Measurements from ENCODE around the gene CCDC68. TPM values are rescaled to one million over a fixed set of nuclear protein-coding genes. Genes with fewer than 3 reads are reported as not detected.

Gene CCDC68
- polyA plus RNA-seq, 2 of the 4 experiments (the other 2 are of a cell fraction): 3.1 to 12.4 TPM

GRCh38 chr18:54914816-54915215 is 44.4 kb downstream of the CCDC68 start (continued):
- TF ChIP-seq REST (IDR thresholded peaks at IDR 0.05) (no peak), ESRRA (IDR thresholded peaks at IDR 0.05; ENCODE audit: borderline replicate concordance, low read length) (no peak), CHD2 (IDR thresholded peaks at IDR 0.05; ENCODE audit: low read length, partially characterized antibody) (no peak), MAX (IDR thresholded peaks at IDR 0.05) (no peak), HES2 (IDR thresholded peaks at IDR 0.05) (no peak), NFE2L2 (conservative IDR thresholded peaks at IDR 0.05; ENCODE audit: low read length) (no peak), BHLHE40 (IDR thresholded peaks at IDR 0.05; ENCODE audit: low read depth, low read length) (no peak)

- no peak overlapping the region for H3K27ac ChIP-seq
- WGBS (ENCODE audit: missing lambda C conversion rate): 68% methylated on average over 2 of the region's 2 CpGs
- ATAC-seq (no peak), DNase-seq (ENCODE audit: low read depth in 1 of 2, low spot score in 1 of 2) (no peak), FAIRE-seq (no peak)
- TF ChIP-seq CTCF (IDR thresholded peaks at IDR 0.05): no peak
- TF ChIP-seq ZNF302 (CRISPR knock-in tag; IDR thresholded peaks at IDR 0.05): no peak
- TF ChIP-seq EP300 (IDR thresholded peaks at IDR 0.05): no peak
- TF ChIP-seq USF2 (IDR thresholded peaks at IDR 0.05): no peak
- TF ChIP-seq FOXS1 (CRISPR knock-in tag; IDR thresholded peaks at IDR 0.05): no peak
- no peak for TF ChIP-seq ESRRA (IDR thresholded peaks at IDR 0.05; ENCODE audit: borderline replicate concordance, low read length)
- TF ChIP-seq HDAC2 (IDR thresholded peaks at IDR 0.05): no peak
- no peak for TF ChIP-seq CBX2 (IDR thresholded peaks at IDR 0.05; ENCODE audit: borderline replicate concordance, low read depth)
- TF ChIP-seq PHF8 (IDR thresholded peaks at IDR 0.05; ENCODE audit: borderline replicate concordance, low read depth): no peak
- TF ChIP-seq MAX (IDR thresholded peaks at IDR 0.05): no peak
- no peak for TF ChIP-seq RCOR1 (IDR thresholded peaks at IDR 0.05; ENCODE audit: low read depth, low read length)
- no peak for TF ChIP-seq ELK1 (IDR thresholded peaks at IDR 0.05; ENCODE audit: low read depth, low read length)
- TF ChIP-seq BHLHE40 (IDR thresholded peaks at IDR 0.05; ENCODE audit: low read depth, low read length): no peak
- no peak for TF ChIP-seq RARB (CRISPR knock-in tag; IDR thresholded peaks at IDR 0.05)
- TF ChIP-seq HMGXB4 (CRISPR knock-in tag; IDR thresholded peaks at IDR 0.05; ENCODE audit: borderline replicate concordance): no peak
- no peak for TF ChIP-seq GATA3 (IDR thresholded peaks at IDR 0.05; ENCODE audit: borderline replicate concordance)
- TF ChIP-seq BCL3 (IDR thresholded peaks at IDR 0.05): no peak
- TF ChIP-seq ZSCAN20 (CRISPR knock-in tag; IDR thresholded peaks at IDR 0.05): no peak
- no peak for TF ChIP-seq REST (IDR thresholded peaks at IDR 0.05)
- H3K4me1 ChIP-seq: no peaks in the 10 kb centered on the region
- H3K4me3 ChIP-seq: no peak overlapping the region
- H3K9me3 ChIP-seq: no peaks in the 10 kb centered on the region
- ChIA-PET CTCF (interaction anchor here (0.6 to 1.7 kb wide), 4 partner anchors 13 to 421 kb away, joined by 3 to 4 read pairs (median 3); no protein-coding TSS in a partner anchor), POLR2A (no interaction called here)
- no peak overlapping the region for H3K4me2 ChIP-seq
Measured at GRCh38 chr18:54911551-54911950, 47.7 kb downstream of the CCDC68 start.

All from A549 (cell line).